H9 (cell line): ENCODE measurements around the gene SSBP3. TPM values are rescaled to one million over a fixed set of nuclear protein-coding genes. Genes with fewer than 3 reads are reported as not detected.

Experiments
- DNase-seq: peaks from one replicate; pipeline ENCODE4 v3.0.0-alpha.2; 2017
- H2AFZ ChIP-seq: one replicate; pipeline ENCODE4 v1.6.1; 2013; ENCODE audit warnings: mild to moderate bottlenecking, low read length, control low read depth, moderate library complexity
- H2AK5ac ChIP-seq: 2 replicates; pipeline ENCODE4 v1.6.1; 2013; ENCODE audit warnings: low read length, control low read depth, mixed read lengths; ENCODE audit not compliant: insufficient read length
- H2BK120ac ChIP-seq: one replicate; pipeline ENCODE4 v1.6.1; 2013; ENCODE audit warnings: low read depth, mild to moderate bottlenecking, low read length, control low read depth, inconsistent platforms; ENCODE audit not compliant: poor library complexity, severe bottlenecking
- H2BK12ac ChIP-seq: 2 replicates; pipeline ENCODE4 v1.6.1; 2013; ENCODE audit warnings: low read length, control low read depth, mixed read lengths, low read depth; ENCODE audit not compliant: insufficient read length
- H2BK15ac ChIP-seq: 2 replicates; pipeline ENCODE4 v1.6.1; 2013; ENCODE audit warnings: low read depth, low read length, control low read depth
- H2BK20ac ChIP-seq: one replicate; pipeline ENCODE4 v1.6.1; 2013; ENCODE audit warnings: low read depth, mild to moderate bottlenecking, low read length, control low read depth, inconsistent platforms; ENCODE audit not compliant: poor library complexity, severe bottlenecking
- H2BK5ac ChIP-seq: 2 replicates; pipeline ENCODE4 v1.6.1; 2013; ENCODE audit warnings: low read length, control low read depth, mixed read lengths; ENCODE audit not compliant: insufficient read length
- H3K14ac ChIP-seq: 2 replicates; pipeline ENCODE4 v1.6.1; 2013; ENCODE audit warnings: low read length, control low read depth; ENCODE audit not compliant: insufficient read depth
- H3K18ac ChIP-seq: 2 replicates; pipeline ENCODE4 v1.6.1; 2013; ENCODE audit warnings: low read depth, mild to moderate bottlenecking, mixed read lengths, low read length, control low read depth; ENCODE audit not compliant: insufficient read length
- H3K23ac ChIP-seq: 2 replicates; pipeline ENCODE4 v1.6.1; 2013; ENCODE audit warnings: low read length, control low read depth, mixed read lengths, low read depth; ENCODE audit not compliant: insufficient read length
- H3K23me2 ChIP-seq: 2 replicates; pipeline ENCODE4 v1.6.1; 2013; ENCODE audit warnings: low read depth, mild to moderate bottlenecking, mixed read lengths, low read length, control low read depth; ENCODE audit not compliant: insufficient read length, poor library complexity, severe bottlenecking
- H3K27ac ChIP-seq: 2 replicates; pipeline ENCODE4 v1.5.1; 2013; ENCODE audit warnings: low read length, control low read depth, mixed read lengths, low read depth; ENCODE audit not compliant: insufficient read length
- H3K27me3 ChIP-seq: 2 replicates; pipeline ENCODE4 v1.6.1; 2013; ENCODE audit warnings: low read length, control low read depth, inconsistent platforms; ENCODE audit not compliant: insufficient read depth
- H3K4ac ChIP-seq: 2 replicates; pipeline ENCODE4 v1.6.1; 2013; ENCODE audit warnings: low read depth, mild to moderate bottlenecking, control low read depth, inconsistent platforms, low read length, moderate library complexity
- H3K4me1 ChIP-seq: 2 replicates; pipeline ENCODE4 v1.6.1; 2013; ENCODE audit warnings: low read length, control low read depth, inconsistent platforms; ENCODE audit not compliant: insufficient read depth
- H3K4me2 ChIP-seq: 2 replicates; pipeline ENCODE4 v1.6.1; 2013; ENCODE audit warnings: low read length, control low read depth, mixed read lengths; ENCODE audit not compliant: insufficient read length, insufficient read depth
- H3K56ac ChIP-seq: 2 replicates; pipeline ENCODE4 v1.6.1; 2013; ENCODE audit warnings: low read depth, mild to moderate bottlenecking, mixed read lengths, low read length, control low read depth; ENCODE audit not compliant: insufficient read length
- H3K79me1 ChIP-seq: 2 replicates; pipeline ENCODE4 v1.6.1; 2013; ENCODE audit warnings: low read depth, mild to moderate bottlenecking, moderate library complexity, low read length, control low read depth, inconsistent platforms; ENCODE audit not compliant: insufficient read depth, poor library complexity, severe bottlenecking
- H3K79me2 ChIP-seq: 2 replicates; pipeline ENCODE4 v1.6.1; 2013; ENCODE audit warnings: low read length, control low read depth, inconsistent platforms; ENCODE audit not compliant: insufficient read depth
- H3K9ac ChIP-seq: 2 replicates; pipeline ENCODE4 v1.6.1; 2013; ENCODE audit warnings: low read length, control low read depth, mixed read lengths; ENCODE audit not compliant: insufficient read length; ENCODE audit errors: extremely low read depth
- H3K9me3 ChIP-seq: one replicate; pipeline ENCODE4 v1.6.1; 2013; ENCODE audit warnings: low read depth, low read length, inconsistent platforms; ENCODE audit not compliant: control insufficient read depth
- H3T11ph ChIP-seq: one replicate; pipeline ENCODE4 v1.6.1; 2013; ENCODE audit warnings: mild to moderate bottlenecking, low read length, control low read depth, inconsistent platforms
- H4K20me1 ChIP-seq: one replicate; pipeline ENCODE4 v1.6.1; 2013; ENCODE audit not compliant: control insufficient read depth, insufficient read length, insufficient read depth
- H4K5ac ChIP-seq: 2 replicates; pipeline ENCODE4 v1.6.1; 2013; ENCODE audit warnings: low read depth, mild to moderate bottlenecking, mixed read lengths, low read length, control low read depth; ENCODE audit not compliant: insufficient read length
- H4K8ac ChIP-seq: replicated peaks from 2 replicates; pipeline ENCODE4 v1.6.1; 2013; ENCODE audit warnings: low read length, control low read depth, mixed read lengths, low read depth; ENCODE audit not compliant: insufficient read length
- H4K91ac ChIP-seq: 2 replicates; pipeline ENCODE4 v1.6.1; 2013; ENCODE audit warnings: low read depth, mild to moderate bottlenecking, moderate library complexity, mixed read lengths, low read length, control low read depth; ENCODE audit not compliant: insufficient read length
- H3K27ac Mint-ChIP-seq, 3 experiments: 2 replicates in 2 of 3; 3 replicates in 1 of 3; pipeline ENCODE4 v1.8.0; 2020 to 2021; ENCODE audit warnings: mixed read lengths in 3 of 3, mild to moderate bottlenecking in 1 of 3, moderate library complexity in 1 of 3
- H3K27me3 Mint-ChIP-seq: 2 replicates; pipeline ENCODE4 v1.8.0; 2021; ENCODE audit warnings: low read depth, mild to moderate bottlenecking, moderate library complexity, mixed read lengths
- H3K36me3 Mint-ChIP-seq, 3 experiments: 2 replicates in 2 of 3; 3 replicates in 1 of 3; pipeline ENCODE4 v1.8.0; 2020 to 2021; ENCODE audit warnings: low read depth in 3 of 3, mixed read lengths in 3 of 3; ENCODE audit not compliant: insufficient read depth in 1 of 3
- H3K4me1 Mint-ChIP-seq, 2 experiments: 2 replicates each; pipeline ENCODE4 v1.8.0; 2020; ENCODE audit warnings: mixed read lengths in 2 of 2
- H3K4me3 Mint-ChIP-seq, 2 experiments: 2 replicates in 1 of 2; 3 replicates in 1 of 2; pipeline ENCODE4 v1.8.0; 2020 to 2021; ENCODE audit warnings: mild to moderate bottlenecking in 2 of 2, mixed read lengths in 2 of 2, moderate library complexity in 1 of 2
- H3K9me3 Mint-ChIP-seq, 2 experiments: 2 replicates in 1 of 2; 3 replicates in 1 of 2; pipeline ENCODE4 v1.8.0; 2020; ENCODE audit warnings: mild to moderate bottlenecking in 2 of 2, mixed read lengths in 2 of 2, moderate library complexity in 1 of 2
- WGBS: extraction: QIAGEN DNeasy Blood & Tissue Kit; methylation state at CpG from one replicate; pipeline ENCODE4 v1.1.7; 2013; ENCODE audit warnings: missing lambda C conversion rate, low lambda C conversion rate, mixed read lengths; ENCODE audit not compliant: insufficient read length; ENCODE audit errors: extremely low coverage; 5-methylcytosine and 5-hydroxymethylcytosine counted together
- total RNA-seq: library from RNA; stranded (reverse); gene quantifications from 2 replicates; pipeline ENCODE4 v1.2.1, GENCODE V29; 2021
- TF ChIP-seq, protein P1 (sequence below): fragments of 200-600 bp; sonication (generic); conservative IDR thresholded peaks from 3 replicates; pipeline ENCODE4 v1.8.0; 2021; ENCODE audit warnings: antibody characterized with exemption, mild to moderate bottlenecking

SSBP3 gene
- total RNA-seq, 1 experiment from 2014 or later = 126 TPM

DNA sequence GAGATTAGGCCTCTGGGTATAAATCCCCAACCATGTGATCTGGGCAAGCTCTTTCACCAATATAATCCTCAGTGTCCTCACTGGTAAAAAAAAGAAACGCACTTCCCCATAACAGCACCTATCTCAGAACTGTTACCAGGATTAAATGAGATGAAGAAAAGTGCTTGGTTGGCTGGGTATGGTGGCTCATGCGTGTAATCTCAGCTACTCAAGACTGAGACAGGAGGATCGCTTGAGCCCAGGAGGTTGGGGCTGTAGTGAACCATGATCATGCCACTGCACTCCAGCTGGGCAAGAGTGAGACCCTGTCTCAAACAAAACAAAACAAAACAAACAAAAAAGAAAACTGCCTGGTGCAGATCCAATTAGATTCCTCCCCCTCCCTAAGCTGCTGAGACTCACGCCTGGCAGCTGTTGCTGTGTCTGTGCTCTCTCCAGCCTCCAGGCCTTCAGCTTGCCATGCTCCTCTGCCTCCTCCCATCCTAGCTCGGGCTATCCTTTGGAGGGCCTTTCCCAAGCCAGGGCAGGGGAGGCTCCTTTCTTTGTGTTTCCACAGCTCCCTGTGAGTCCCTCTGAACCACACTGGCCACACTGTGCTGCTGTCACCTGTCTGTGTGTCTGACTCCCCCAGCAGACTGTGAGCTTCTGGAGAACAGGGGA, 225.4 kb downstream of the SSBP3 start:
- H3K14ac ChIP-seq = no peak overlapping the region
- no peak overlapping the region for H3K23ac ChIP-seq
- no peak overlapping the region for H2BK5ac ChIP-seq
- no peaks in the 10 kb centered on the region for H3K4me1 ChIP-seq
- H2BK20ac ChIP-seq = no peak overlapping the region
- H3K27ac ChIP-seq = no peak overlapping the region
- no peaks in the 10 kb centered on the region; a peak in 1 of 5 replicates for H3K9me3 Mint-ChIP-seq
- no peaks in the 10 kb centered on the region for H3K9me3 ChIP-seq
- no peak overlapping the region for H3K18ac ChIP-seq
- TF ChIP-seq, protein P1, sequence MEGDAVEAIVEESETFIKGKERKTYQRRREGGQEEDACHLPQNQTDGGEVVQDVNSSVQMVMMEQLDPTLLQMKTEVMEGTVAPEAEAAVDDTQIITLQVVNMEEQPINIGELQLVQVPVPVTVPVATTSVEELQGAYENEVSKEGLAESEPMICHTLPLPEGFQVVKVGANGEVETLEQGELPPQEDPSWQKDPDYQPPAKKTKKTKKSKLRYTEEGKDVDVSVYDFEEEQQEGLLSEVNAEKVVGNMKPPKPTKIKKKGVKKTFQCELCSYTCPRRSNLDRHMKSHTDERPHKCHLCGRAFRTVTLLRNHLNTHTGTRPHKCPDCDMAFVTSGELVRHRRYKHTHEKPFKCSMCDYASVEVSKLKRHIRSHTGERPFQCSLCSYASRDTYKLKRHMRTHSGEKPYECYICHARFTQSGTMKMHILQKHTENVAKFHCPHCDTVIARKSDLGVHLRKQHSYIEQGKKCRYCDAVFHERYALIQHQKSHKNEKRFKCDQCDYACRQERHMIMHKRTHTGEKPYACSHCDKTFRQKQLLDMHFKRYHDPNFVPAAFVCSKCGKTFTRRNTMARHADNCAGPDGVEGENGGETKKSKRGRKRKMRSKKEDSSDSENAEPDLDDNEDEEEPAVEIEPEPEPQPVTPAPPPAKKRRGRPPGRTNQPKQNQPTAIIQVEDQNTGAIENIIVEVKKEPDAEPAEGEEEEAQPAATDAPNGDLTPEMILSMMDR = no peak
- H3K4ac ChIP-seq = no peak overlapping the region
- peaks cover 2% of the 10 kb centered on the region; the same call in 1 of the 2 replicates for H3K27me3 Mint-ChIP-seq
- H2BK12ac ChIP-seq = no peak overlapping the region
- no peaks in the 10 kb centered on the region for H3K23me2 ChIP-seq
- H4K20me1 ChIP-seq = no peaks in the 10 kb centered on the region
- H4K5ac ChIP-seq = no peak overlapping the region
- whole genome bisulfite sequencing = no CpG with 5 or more reads among the region's 5 CpGs
- no peaks in the 10 kb centered on the region for H3K27me3 ChIP-seq
- H3K4me3 Mint-ChIP-seq = no peak overlapping the region
- peak overlapping the region in 2 of 3 experiments; percentile 68 to 82; a peak in 3 of 7 replicates for H3K27ac Mint-ChIP-seq
- no peak overlapping the region for H2BK15ac ChIP-seq
- H2AK5ac ChIP-seq = no peak overlapping the region
- DNase-seq = no peak
- peaks cover 3 to 7% (median 4%) of the 10 kb centered on the region in 3 experiments; a peak in 6 of 7 replicates for H3K36me3 Mint-ChIP-seq
- H3T11ph ChIP-seq = no peak overlapping the region
- no peaks in the 10 kb centered on the region for H3K79me2 ChIP-seq
- no peaks in the 10 kb centered on the region for H3K79me1 ChIP-seq
- H2AFZ ChIP-seq = no peak overlapping the region
- H3K4me1 Mint-ChIP-seq = peaks cover 2% of the 10 kb centered on the region in 2 experiments
- H4K91ac ChIP-seq = no peak overlapping the region
- no peak overlapping the region for H3K4me2 ChIP-seq
- no peak overlapping the region for H3K9ac ChIP-seq
- no peak overlapping the region for H2BK120ac ChIP-seq
- H4K8ac ChIP-seq = no peak overlapping the region
- no peak overlapping the region for H3K56ac ChIP-seq
